Esophagus mucosa (tissue), 1 donor: ENCODE data around the gene PCDHGB3. TPM values are rescaled to one million over a fixed set of nuclear protein-coding genes. Genes with fewer than 3 reads are reported as not detected.
"Not testable (repeated sequence)": the region's sequence is repeated elsewhere in the genome, so short reads cannot be mapped to it uniquely, and the experiment has no call there.

ENCODE experiments used
- ATAC-seq: fragments of 200-7000 bp; cut with Tn5 transposase; one replicate; pipeline ENCODE4 v1.9.1; 2020
- total RNA-seq: library from RNA; stranded (reverse); gene quantifications from one replicate; pipeline ENCODE4 v1.2.4, GENCODE V29; 2023
- donor health status: DM: yes; HTN: yes; CAD: no.

Gene PCDHGB3
- total RNA-seq, 1 donor from 2014 or later: 0.76 TPM

DNA sequence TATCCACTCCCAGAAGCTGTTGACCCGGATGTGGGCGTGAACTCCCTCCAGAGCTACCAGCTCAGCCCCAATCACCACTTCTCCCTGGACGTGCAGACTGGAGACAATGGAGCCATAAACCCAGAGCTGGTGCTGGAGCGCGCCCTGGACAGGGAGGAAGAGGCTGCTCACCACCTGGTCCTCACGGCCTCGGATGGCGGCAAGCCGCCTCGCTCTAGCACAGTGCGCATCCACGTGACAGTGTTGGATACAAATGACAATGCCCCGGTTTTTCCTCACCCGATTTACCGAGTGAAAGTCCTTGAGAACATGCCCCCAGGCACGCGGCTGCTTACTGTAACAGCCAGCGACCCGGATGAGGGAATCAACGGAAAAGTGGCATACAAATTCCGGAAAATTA lies 23.2 kb downstream of the PCDHGB3 start:
- ATAC-seq: no peak

DNA sequence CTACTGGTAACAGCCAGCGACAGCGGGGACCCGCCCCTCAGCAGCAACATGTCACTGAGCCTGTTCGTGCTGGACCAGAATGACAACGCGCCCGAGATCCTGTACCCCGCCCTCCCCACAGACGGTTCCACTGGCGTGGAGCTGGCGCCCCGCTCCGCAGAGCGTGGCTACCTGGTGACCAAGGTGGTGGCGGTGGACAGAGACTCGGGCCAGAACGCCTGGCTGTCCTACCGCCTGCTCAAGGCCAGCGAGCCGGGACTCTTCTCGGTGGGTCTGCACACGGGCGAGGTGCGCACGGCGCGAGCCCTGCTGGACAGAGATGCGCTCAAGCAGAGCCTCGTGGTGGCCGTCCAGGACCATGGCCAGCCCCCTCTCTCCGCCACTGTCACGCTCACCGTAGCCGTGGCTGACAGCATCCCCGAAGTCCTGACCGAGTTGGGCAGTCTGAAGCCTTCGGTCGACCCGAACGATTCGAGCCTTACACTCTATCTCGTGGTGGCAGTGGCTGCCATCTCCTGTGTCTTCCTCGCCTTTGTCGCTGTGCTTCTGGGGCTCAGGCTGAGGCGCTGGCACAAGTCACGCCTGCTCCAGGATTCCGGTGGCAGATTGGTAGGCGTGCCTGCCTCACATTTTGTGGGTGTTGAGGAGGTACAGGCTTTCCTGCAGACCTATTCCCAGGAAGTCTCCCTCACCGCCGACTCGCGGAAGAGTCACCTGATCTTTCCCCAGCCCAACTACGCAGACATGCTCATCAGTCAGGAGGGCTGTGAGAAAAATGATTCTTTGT lies 24.6 kb downstream of the PCDHGB3 start:
- not testable (repeated sequence) for ATAC-seq

DNA sequence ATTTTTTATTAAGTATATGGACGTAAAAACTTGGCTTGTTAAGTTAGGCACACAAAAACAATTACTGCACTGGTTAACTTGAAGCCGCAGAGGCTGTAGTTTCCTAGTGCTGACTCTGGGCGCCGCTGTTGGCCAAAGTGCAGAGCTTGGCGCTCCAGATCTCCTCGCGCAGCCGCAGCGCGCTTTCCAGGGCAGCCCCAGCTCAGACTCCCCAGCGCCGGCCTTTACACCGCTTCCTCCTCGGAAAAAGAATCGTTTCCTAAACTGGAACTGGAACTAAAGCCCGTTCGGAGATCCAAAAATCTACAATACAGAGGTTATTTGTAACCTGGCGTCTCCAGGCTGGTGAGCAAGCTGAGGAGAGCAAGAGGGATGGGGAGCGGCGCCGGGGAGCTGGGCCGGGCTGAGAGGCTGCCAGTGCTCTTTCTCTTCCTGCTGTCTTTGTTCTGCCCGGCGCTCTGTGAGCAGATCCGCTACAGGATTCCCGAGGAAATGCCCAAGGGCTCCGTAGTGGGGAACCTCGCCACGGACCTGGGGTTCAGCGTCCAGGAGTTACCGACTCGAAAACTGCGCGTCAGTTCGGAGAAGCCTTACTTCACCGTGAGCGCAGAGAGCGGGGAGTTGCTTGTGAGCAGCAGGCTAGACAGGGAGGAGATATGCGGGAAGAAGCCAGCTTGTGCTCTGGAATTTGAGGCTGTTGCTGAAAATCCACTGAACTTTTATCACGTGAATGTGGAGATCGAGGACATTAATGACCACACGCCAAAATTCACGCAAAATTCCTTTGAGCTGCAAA lies 27.9 kb downstream of the PCDHGB3 start, which contains the start of gene PCDHGB5:
Gene PCDHGB5 (plus strand): TSS at position 192 of the 796 bp plus-strand sequence. CDS start 181 bp downstream, at position 373.
- ATAC-seq: peak; percentile 78

DNA sequence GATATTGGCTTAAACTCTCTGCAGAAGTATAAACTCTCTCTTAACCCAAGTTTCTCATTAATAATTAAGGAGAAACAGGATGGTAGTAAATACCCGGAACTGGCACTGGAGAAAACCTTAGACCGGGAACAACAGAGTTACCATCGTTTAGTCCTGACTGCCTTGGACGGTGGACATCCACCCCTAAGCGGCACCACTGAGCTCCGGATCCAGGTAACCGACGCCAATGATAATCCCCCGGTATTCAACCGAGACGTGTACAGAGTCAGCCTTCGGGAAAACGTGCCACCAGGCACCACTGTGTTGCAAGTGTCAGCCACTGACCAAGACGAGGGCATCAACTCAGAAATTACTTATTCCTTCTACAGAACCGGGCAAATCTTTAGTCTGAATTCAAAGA lies 28.6 kb downstream of the PCDHGB3 start:
- ATAC-seq: no peak

DNA sequence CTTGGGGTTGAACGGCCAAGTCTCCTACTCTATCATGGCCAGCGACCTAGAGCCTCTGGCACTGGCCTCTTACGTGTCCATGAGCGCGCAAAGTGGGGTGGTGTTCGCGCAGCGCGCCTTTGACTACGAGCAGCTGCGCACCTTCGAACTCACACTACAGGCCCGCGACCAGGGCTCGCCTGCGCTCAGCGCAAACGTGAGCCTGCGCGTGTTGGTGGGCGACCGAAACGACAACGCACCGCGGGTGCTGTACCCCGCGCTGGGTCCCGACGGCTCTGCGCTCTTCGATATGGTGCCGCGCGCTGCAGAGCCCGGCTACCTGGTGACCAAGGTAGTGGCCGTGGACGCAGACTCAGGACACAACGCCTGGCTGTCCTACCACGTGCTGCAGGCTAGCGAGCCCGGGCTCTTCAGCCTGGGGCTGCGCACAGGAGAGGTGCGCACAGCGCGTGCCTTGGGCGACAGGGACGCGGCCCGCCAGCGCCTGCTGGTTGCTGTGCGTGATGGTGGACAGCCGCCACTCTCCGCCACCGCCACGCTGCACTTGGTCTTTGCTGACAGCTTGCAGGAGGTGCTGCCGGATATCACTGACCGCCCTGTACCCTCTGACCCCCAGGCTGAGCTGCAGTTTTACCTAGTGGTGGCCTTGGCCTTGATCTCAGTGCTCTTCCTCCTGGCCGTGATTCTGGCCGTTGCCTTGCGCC lies 29.7 kb downstream of the PCDHGB3 start:
- ATAC-seq: no peak

DNA sequence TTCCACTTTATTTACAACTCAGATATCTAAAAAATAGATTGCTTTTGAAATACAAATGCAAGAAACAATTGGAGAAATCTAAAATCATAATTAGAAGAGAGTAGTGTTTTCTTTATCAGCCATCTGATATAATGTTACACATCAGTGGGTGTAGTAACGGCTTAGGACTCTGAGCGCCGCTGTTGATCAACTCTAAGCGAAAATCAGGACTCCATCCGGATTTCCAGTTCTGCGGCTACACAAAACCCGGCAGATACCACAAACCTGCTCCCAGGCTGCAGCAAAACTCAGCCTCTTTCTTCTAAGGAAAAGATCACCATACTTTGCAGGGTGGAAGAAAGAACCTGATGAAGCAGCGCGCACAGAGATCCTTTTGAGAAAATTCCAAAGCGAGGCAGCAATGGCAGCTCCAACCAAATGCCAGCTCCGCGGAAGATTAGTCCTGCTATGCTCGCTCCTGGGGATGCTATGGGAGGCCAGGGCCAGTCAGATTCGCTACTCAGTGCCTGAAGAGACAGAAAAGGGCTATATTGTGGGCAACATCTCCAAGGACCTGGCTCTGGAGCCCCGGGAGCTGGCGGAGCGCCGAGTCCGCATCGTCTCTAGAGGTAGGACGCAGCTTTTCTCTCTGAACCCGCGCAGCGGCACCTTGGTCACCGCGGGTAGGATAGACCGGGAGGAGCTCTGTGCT lies 32.7 kb downstream of the PCDHGB3 start, which contains the start of gene PCDHGA9:
Gene PCDHGA9 (plus strand): TSS at position 226 of the 691 bp plus-strand sequence. CDS start 175 bp downstream, at position 401.
- ATAC-seq: no peak

DNA sequence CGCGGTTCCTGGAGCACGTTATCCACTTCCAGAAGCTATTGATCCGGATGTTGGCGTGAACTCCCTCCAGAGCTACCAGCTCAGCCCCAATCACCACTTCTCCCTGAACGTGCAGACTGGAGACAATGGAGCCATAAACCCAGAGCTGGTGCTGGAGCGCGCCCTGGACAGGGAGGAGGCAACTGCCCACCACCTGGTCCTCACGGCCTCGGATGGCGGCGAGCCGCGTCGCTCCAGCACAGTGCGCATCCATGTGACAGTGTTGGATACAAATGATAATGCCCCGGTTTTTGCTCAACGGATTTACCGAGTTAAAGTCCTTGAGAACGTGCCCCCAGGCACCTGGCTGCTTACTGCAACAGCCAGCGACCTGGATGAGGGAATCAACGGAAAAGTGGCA lies 33.3 kb downstream of the PCDHGB3 start:
- no peak for ATAC-seq

DNA sequence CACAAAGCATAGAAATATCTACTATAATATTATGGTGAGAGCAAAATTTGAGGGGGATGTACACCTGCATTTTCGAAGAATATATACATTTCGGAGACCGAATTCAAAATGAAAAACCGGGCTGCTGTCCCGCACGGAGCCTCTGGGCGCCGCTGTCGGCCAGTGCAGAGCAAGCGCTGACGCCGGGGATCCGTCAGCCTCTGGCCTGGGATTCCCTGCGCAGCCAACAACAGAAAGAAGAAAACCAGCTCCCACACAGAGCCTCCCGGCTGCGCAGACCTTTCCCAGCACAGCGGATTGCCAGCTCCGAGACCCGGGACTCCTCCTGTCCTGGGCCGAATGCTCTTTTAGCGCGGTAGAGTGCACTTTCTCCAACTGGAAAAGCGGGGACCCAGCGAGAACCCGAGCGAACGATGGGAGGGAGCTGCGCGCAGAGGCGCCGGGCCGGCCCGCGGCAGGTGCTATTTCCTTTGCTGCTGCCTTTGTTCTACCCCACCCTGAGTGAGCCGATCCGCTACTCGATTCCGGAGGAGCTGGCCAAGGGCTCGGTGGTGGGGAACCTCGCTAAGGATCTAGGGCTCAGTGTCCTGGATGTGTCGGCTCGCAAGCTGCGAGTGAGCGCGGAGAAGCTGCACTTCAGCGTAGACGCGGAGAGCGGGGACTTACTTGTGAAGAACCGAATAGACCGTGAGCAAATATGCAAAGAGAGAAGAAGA lies 37.9 kb downstream of the PCDHGB3 start, which contains the start of gene PCDHGB6:
Gene PCDHGB6 (plus strand): TSS at position 232 of the 716 bp plus-strand sequence. CDS start 182 bp downstream, at position 414.
- ATAC-seq: peak; percentile 50

DNA sequence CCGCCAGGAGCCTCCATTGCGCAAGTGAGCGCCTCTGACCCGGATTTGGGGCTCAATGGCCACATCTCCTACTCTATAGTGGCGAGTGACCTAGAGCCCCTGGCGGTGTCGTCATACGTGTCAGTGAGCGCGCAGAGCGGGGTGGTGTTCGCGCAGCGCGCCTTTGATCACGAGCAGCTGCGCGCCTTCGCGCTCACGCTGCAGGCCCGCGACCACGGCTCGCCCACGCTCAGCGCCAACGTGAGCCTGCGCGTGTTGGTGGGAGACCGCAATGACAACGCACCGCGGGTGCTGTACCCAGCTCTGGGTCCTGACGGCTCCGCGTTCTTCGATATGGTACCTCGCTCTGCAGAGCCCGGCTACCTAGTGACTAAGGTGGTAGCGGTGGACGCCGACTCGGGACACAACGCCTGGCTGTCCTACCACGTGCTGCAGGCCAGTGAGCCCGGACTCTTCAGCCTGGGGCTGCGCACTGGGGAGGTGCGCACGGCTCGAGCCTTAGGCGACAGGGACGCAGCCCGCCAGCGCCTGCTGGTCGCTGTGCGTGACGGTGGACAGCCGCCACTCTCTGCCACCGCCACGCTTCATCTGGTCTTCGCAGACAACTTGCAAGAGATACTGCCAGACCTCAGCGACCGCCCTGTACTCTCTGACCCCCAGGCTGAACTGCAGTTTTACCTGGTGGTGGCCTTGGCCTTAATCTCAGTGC lies 39.7 kb downstream of the PCDHGB3 start:
- ATAC-seq: no peak

DNA sequence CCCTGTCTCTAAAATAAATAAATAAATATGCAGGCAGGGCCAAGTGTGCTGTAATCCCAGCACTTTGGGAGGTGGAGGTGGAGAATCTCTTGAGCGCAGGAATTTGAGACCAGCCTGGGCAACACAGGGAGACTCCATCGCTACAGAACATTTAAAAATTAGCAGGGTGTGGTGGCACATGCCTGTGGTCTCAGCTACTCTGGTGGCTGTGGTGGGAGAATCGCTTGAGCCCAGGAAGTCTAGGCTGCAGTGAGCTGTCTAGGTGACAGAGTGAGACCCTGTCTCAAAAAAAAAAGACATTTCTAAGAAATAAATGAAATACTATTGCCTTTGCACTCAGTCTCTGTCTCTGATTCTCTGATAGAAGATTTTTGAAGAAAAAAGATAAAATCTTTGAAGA lies 41.5 kb downstream of the PCDHGB3 start:
- no peak for ATAC-seq

DNA sequence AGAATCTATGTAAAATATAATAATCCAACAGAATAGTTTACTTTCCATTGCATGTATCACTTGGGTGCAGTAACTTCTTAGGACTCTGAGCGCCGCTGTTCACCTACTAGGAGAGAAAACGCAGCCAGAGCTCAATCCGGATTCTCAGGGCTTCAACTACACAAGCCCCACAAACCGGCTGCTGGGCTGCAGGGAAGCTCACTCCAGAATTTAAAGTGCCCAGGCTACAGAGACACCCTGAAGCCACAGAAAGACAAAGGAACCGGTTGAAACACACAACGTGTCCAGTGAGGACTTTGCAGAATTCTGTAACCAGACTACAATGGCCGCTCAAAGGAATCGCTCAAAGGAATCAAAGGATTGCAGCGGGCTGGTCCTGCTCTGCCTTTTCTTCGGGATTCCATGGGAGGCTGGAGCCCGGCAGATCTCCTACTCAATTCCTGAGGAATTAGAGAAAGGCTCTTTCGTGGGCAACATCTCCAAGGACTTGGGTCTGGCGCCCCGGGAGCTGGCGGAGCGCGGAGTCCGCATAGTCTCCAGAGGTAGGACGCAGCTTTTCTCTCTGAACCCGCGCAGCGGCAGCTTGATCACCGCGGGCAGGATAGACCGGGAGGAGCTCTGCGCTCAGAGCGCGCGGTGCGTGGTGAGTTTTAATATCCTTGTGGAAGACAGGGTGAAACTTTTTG lies 43.0 kb downstream of the PCDHGB3 start, which contains the start of gene PCDHGA10:
Gene PCDHGA10 (plus strand): TSS at position 134 of the 686 bp plus-strand sequence. CDS start 189 bp downstream, at position 323.
- ATAC-seq: peak; percentile 78

DNA sequence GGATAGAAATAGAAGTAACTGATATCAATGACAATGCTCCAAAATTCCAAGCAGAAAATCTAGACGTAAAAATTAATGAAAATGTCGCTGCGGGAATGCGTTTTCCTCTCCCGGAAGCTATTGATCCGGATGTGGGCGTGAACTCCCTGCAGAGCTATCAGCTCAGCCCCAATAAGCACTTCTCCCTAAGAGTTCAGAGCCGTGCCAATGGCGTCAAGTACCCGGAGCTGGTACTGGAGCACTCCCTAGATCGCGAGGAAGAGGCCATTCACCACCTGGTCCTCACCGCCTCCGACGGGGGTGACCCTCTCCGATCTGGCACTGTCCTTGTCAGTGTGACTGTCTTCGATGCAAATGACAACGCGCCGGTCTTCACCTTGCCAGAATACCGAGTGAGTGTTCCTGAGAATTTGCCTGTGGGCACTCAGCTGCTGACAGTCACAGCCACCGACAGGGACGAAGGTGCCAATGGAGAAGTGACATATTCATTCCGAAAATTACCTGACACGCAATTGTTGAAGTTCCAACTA lies 43.6 kb downstream of the PCDHGB3 start:
- ATAC-seq: no peak

DNA sequence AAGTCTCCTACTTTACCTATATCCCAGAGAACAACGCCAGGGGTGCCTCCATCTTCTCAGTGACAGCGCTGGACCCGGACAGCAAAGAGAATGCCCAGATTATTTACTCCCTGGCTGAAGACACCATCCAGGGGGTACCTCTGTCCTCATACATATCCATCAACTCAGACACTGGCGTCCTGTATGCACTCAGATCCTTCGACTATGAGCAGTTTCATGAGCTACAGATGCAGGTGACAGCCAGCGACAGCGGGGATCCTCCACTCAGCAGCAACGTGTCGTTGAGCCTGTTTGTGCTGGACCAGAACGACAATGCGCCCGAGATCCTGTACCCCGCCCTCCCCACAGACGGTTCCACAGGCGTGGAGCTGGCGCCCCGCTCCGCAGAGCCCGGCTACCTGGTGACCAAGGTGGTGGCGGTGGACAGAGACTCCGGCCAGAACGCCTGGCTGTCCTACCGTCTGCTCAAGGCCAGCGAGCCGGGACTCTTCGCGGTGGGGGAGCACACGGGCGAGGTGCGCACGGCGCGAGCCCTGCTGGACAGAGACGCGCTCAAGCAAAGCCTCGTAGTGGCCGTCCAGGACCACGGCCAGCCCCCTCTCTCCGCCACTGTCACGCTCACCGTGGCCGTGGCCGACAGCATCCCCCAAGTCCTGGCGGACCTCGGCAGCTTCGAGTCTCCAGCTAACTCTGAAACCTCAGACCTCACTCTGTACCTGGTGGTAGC lies 44.7 kb downstream of the PCDHGB3 start:
- not testable (repeated sequence) for ATAC-seq

DNA sequence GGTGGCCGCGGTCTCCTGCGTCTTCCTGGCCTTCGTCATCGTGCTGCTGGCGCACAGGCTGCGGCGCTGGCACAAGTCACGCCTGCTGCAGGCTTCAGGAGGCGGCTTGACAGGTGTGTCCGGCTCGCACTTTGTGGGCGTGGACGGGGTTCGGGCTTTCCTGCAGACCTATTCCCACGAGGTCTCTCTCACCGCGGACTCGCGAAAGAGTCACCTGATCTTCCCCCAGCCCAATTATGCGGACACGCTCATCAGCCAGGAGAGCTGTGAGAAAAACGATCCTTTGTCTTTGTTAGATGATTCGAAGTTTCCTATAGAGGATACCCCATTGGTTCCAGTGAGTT lies 45.2 kb downstream of the PCDHGB3 start:
- ATAC-seq: not testable (repeated sequence)

DNA sequence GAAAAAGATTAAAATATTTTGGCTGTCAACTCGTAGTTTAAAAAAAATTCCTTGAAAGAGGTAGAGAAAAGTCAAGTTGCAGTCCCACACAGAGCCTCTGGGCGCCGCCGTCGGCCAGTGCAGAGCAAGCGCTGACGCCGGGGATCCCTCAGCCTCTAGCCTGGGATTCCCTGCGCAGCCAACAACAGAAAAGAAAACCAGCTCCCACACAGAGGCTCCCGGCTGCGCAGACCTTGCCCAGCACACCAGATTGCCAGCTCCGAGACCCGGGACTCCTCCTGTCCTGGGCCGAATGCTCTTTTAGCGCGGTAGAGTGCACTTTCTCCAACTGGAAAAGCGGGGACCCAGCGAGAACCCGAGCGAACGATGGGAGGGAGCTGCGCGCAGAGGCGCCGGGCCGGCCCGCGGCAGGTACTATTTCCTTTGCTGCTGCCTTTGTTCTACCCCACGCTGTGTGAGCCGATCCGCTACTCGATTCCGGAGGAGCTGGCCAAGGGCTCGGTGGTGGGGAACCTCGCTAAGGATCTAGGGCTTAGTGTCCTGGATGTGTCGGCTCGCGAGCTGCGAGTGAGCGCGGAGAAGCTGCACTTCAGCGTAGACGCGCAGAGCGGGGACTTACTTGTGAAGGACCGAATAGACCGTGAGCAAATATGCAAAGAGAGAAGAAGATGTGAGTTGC lies 47.6 kb downstream of the PCDHGB3 start, which contains the start of gene PCDHGB7:
Gene PCDHGB7 (plus strand): TSS at position 184 of the 679 bp plus-strand sequence. CDS start 183 bp downstream, at position 367.
- peak; percentile 75 for ATAC-seq

DNA sequence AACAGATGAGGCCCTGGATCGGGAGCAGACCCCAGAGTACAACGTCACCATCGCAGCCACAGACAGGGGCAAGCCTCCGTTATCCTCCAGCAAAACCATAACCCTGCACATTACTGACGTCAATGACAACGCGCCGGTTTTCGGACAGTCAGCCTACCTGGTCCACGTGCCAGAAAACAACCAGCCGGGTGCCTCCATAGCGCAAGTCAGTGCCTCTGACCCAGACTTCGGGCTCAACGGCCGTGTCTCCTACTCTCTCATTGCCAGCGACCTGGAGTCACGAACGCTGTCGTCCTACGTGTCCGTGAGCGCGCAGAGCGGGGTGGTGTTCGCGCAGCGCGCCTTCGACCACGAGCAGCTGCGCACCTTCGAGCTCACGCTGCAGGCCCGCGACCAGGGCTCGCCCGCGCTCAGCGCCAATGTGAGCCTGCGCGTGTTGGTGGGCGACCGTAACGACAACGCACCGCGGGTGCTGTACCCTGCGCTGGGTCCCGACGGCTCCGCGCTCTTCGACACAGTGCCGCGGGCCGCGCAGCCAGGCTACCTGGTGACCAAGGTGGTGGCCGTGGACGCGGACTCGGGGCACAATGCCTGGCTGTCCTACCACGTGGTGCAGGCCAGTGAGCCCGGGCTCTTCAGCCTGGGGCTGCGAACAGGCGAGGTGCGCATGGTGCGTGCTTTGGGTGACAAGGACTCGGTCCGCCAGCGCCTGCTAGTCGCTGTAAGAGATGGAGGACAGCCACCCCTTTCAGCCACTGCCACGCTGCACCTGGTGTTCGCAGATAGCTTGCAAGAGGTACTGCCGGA lies 49.2 kb downstream of the PCDHGB3 start:
- ATAC-seq: no peak

DNA sequence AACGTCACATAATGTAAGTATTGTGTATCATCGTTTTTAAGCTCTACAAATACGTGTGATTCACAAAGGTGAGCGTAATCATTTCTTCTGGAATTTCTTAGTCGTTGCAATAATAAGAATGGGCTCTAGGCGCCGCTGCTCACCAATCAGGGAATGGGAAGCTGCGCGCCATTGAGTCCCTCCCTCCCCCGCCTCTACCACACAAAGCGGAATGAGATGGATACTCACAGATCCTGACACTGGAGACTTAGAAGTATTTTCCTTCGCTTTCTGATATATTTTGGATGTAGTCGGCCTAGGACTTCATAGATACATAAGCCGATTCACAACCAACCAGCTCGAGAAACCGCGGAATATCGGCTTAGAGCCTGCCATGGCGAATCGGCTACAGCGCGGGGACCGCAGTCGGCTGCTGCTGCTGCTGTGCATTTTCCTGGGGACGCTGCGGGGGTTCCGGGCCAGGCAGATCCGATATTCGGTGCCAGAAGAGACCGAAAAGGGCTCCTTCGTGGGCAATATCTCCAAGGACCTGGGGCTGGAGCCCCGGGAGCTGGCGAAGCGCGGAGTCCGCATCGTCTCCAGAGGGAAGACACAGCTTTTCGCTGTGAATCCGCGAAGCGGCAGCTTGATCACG lies 50.9 kb downstream of the PCDHGB3 start, which contains the start of gene PCDHGA11:
Gene PCDHGA11 (plus strand): TSS at position 197 of the 634 bp plus-strand sequence. CDS start 177 bp downstream, at position 374.
- no peak for ATAC-seq
